Activated T-cell treated with anti-CD3 and anti-CD28 coated beads, Interleukin-2, amount 50 U/mL, for 1 hour (primary cell): Measurements from ENCODE around the gene SPECC1L.

Experiments used
- DNase-seq: peaks from one replicate; pipeline ENCODE4 v3.0.0-alpha.2; 2020

SPECC1L gene

DNA sequence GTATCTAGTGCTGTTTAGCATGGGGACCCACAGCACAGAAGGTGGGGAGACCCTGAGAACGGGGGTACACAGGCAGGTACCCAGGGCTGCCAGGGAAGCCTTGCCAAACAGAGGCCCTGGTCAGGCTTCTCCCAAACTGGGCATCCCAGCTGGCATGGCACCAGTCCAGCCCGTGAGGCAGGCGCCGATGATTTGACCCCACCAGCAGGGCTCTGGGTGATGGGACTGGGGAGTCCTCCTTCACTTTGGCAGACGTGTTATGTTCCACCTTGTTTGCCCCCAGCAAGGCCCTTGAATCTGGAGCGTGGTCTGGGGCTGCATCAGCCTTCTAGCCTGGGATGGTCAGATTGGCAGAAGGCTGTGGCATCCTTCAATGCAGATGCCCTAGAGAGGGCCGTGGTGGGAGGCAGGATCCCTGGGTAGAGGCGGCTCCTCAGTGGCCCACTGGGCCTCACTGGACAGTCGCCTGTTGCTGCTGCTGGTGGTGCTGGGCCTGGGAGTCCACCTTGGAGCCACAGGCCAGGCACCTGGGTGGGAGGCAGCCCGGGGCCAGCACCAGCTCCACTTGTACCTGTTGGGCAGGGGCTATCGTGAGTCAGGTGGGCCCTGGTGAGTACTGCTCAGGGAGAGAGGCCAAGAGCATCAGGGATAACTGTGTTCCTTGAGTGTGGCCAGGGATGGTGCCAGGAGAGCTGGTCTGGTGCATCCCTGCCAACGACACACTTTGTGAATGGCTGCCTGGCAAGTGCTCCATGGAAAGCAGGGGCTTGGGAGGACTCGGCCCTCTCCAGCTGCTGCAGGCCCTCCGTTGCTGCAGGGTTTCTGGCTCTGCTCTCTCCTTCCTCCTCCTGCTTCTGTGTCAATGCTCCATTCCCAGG lies 160.0 kb downstream of the SPECC1L start:
- no peak for DNase-seq

DNA sequence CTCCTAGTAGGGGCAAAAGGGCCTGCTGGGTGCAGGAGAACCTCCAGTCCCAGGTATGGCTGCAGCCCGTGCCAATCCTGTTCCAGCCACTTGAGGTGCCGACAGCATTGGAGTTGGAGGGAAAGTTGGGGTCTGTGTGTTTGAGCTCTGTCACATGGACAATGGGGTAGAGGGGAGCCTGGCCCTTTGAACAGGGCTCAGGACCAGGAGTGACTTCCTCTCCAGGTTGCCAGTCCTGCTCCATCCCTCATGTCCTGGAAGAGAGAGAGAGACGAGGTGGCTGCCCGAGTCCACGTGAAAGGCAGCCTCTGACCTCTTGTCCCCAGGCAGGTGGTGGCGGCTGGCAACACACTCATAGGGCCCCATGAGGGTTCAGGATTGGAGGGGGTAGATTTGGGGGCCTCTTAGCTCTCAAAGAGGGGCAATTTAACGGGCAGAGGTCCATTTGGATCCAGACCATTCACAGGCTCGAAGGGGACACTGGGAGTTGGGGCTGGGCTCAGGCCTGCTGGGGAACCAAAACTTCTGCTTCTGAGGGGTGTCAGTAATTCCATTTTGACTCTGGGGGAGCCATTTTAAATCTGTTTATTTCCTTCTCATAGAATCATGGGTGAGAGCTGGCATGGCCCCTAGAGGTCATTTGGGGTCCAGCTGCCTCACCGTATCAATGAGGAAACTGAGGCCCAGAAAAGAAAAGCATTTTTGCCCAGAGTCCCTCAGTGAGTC lies 160.8 kb downstream of the SPECC1L start:
- DNase-seq, result no peak

GRCh38 chr22:24432059-24432853 lies 161.6 kb downstream of the SPECC1L start:
- no peak for DNase-seq

- no peak for DNase-seq
Observed at GRCh38 chr22:24433001-24433827, 162.6 kb downstream of the SPECC1L start.

- peak; percentile 48 for DNase-seq
Observed at GRCh38 chr22:24433828-24434470, 163.3 kb downstream of the SPECC1L start.

- DNase-seq, result peak; percentile 74
Observed at GRCh38 chr22:24434471-24435322, 164.1 kb downstream of the SPECC1L start.

- no peak for DNase-seq
Observed at GRCh38 chr22:24435323-24435645, 164.7 kb downstream of the SPECC1L start.

DNA sequence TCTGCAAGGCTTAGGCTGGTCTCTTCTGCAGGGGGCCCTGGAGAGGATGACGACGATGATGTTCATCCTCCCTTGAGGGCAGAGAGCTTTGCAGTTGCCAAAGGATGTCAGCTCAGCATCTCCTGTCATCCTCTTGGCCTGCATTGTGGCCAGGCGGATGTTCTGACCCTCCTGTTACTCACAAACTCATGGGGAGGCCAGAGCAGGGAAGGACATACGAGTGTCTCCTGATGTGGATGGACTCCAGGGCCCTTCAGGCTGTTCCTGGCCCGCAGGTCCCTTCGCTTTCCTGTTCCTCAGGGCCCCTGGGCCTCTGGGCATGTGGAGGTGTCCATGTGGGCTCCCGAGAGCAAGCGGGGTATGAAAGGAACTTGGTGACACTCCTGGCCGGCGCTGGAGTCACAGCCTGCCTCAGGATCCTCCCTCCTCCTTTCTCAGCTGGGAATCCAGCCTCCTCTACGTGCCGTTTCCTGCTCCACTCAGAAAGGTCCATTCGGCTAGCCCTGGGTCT lies 165.3 kb downstream of the SPECC1L start:
- DNase-seq, result peak; percentile 15

- DNase-seq, result no peak
Observed at GRCh38 chr22:24436553-24436952, 165.9 kb downstream of the SPECC1L start.

DNA sequence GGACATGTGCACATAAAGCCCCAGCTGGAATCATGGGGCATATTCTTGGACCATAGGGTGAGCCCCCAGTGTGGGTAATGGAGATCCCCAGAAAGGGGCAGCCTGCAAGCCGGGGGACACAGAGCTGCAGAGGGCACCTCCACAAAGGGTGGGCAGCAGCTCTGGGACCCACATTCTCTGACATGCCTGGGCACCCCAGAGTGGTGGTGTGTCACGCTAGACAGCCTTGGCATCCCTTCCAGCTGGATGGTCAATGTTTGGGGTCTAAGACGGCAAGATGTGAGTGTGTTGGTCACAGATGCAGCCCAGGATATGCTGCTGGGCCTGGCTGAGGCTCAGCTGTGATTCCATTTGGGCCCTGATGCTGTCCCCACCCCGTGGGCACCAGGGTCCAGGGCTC lies 166.5 kb downstream of the SPECC1L start:
- no peak for DNase-seq

DNA sequence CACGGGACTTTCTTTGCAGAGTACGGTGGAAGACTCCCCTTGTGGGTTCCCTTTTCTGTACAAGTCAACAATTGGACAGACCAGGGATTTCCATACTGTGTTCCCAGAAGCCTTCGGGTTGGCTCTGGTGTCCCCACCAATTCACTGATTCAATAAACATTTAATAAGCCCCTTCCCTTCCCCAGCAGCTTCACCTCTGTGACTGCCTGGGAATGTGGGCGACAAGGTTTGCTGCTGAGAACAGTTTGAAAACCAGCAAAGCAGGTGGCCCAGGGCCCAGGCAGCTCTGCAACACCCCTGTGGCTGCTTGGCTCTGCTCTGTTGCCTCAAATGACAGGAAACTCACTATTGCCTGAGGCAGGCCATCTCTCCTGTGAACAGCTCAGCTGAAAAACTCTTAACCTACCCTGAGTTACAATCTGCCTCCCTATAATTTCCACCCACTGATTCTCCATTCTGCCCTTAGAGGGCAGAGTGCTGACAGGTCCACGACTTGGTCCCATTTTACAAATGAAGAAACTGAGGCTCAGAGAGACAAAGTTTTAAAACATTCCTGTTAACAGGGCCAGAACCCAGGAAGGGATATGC lies 167.2 kb downstream of the SPECC1L start:
- DNase-seq, result no peak

GRCh38 chr22:24440270-24440717 lies 169.7 kb downstream of the SPECC1L start:
- no peak for DNase-seq

- no peak for DNase-seq
Observed at GRCh38 chr22:24440718-24441405, 170.2 kb downstream of the SPECC1L start.

DNA sequence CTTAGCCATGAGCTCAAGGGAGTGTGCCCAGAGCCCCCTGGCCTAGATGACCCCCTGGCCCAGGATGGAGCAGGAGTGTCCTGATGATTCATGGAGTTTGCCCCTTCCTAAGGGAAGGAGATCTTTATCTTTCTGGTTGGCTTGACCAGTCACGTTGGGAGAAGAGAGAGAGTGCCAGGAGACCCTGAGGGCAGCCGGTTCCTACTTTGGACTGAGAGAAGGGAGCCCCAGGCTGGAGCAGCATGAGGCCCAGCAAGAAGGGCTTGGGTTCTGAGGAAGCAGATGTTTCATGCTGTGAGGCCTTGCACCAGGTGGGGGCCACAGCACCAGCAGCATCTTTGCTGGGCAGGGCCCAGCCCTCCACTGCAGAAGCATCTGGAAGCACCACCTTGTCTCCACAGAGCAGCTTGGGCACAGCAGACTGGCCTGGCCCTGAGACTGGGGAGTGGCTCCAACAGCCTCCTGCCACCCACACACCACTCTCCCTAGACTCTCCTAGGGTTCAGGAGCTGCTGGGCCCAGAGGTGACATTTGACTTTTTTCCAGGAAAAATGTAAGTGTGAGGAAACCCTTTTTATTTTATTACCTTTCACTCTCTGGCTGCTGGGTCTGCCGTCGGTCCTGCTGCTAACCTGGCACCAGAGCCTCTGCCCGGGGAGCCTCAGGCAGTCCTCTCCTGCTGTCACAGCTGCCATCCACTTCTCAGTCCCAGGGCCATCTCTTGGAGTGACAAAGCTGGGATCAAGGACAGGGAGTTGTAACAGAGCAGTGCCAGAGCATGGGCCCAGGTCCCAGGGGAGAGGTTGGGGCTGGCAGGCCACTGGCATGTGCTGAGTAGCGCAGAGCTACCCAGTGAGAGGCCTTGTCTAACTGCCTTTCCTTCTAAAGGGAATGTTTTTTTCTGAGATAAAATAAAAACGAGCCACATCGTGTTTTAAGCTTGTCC lies 171.0 kb downstream of the SPECC1L start:
- DNase-seq, result no peak

- no peak for DNase-seq
Observed at GRCh38 chr22:24442352-24442744, 171.7 kb downstream of the SPECC1L start.

DNA sequence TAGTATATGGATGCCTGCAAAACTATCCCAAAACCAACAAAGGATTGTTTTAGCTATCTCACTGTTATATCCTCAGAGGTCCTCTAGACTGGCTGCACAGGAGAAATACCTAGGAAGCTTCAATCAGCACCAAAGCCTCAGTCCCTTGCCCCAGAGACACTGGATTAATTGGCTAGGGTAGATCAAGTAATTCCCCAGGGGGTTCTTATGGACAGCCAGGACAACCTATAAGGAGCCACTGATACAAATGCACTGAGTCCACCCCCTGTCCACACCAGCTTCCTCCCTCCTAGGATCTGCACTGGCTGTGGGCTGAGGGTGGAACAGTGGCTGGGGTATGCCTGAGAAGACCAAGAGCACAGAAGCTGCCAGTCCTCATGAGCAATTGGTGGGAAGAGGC lies 173.0 kb downstream of the SPECC1L start:
- DNase-seq, result no peak

- DNase-seq, result no peak
Observed at GRCh38 chr22:24444251-24444650, 173.6 kb downstream of the SPECC1L start.

DNA sequence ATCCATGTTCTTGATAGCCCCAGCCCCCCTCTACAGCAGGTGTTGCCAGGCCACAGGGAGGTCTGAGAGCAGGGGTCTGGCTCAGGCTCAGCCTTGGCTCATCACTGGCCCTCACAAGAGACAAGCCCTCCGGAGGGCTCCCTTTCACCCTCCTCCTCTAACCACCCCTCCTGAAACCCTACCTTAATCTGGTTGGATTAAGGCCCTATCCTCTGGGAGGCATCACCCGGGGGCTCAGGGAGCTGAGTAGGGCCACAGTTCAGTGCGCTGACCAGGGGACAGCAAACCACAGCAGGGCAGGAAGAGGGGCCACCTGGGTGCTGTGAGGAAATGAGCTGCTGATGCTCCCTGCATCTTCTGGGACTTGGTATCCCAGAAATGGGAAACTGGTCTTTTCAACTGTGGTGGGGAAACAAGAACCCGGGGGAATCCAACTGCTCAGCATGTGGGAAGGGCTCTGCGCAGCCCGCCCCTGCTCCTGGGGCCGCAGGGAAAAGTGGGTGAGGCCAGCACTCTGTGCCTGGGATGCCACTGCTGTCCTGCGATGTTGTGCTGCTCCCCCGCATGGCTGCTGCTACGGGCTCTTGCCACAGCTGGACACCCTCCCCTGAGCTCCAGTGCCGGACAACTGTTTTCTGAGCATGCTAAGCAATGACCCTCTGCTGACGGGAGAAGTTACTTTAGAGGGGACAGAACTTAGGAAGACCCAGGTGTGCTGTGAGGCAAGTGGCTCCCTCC lies 174.3 kb downstream of the SPECC1L start:
- no peak for DNase-seq
